ENCODE results near the gene NTRK3.

NTRK3 gene

DNA sequence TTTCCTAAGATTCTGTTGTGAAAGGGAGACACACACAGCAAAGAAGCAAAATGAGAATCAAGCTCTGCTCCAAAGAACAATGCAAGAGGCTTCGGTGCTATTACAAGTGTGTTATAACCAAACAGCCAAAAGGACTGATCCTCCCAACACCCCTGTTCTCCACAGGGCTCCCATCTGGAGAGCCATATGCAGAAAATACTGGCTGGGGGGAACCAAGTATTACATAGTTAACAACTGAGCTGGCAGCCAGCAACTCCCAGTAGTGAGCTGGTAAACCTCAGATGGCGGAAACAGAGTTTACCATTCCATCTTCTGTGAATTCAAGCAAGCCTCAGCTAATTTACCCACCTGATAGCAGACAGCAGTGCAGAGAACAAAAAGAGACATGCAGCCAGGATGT, 156.4 kb downstream of the NTRK3 start:
- H4K20me1 ChIP-seq (ENCODE audit: insufficient read depth, low read length, poor library complexity, severe bottlenecking): no peaks in the 10 kb centered on the region
- H3K9me3 ChIP-seq (ENCODE audit: insufficient read depth, low read depth, low read length): no peaks in the 10 kb centered on the region
- no peaks in the 10 kb centered on the region for H3K36me3 ChIP-seq (ENCODE audit: insufficient read depth, low read length)
- H2AFZ ChIP-seq (ENCODE audit: low read length): no peak overlapping the region
- H3K4me1 ChIP-seq (ENCODE audit: insufficient read depth, low read length, poor library complexity, severe bottlenecking): no peaks in the 10 kb centered on the region
- H3K27me3 ChIP-seq (ENCODE audit: insufficient read depth, low read length, poor library complexity, severe bottlenecking): no peaks in the 10 kb centered on the region
- no peak overlapping the region for H3K4me2 ChIP-seq (ENCODE audit: low read depth, low read length, poor library complexity, severe bottlenecking)
- no peaks in the 10 kb centered on the region for H3F3A ChIP-seq (ENCODE audit: low read depth)
- TF ChIP-seq CTCF (conservative IDR thresholded peaks at IDR 0.05; ENCODE audit: low read length) (no peak), EZH2phosphoT487 (IDR thresholded peaks at IDR 0.05; ENCODE audit: borderline replicate concordance) (no peak)
- no peaks in the 10 kb centered on the region for H3K9me2 ChIP-seq (replicated peaks; ENCODE audit: low read depth, low read length)
- H3K4me3 ChIP-seq (ENCODE audit: low read length, poor library complexity, severe bottlenecking): no peak overlapping the region
- no peaks in the 10 kb centered on the region for H3K79me2 ChIP-seq (ENCODE audit: insufficient read depth, low read length)
- no peak overlapping the region for H3K9ac ChIP-seq (ENCODE audit: low read depth, low read length, poor library complexity, severe bottlenecking)

- Histone ChIP-seq H3K36me3 (ENCODE audit: insufficient read depth, low read length) (no peaks in the 10 kb centered on the region), H3K27me3 (ENCODE audit: insufficient read depth, low read length, poor library complexity, severe bottlenecking) (no peaks in the 10 kb centered on the region), H3K4me1 (ENCODE audit: insufficient read depth, low read length, poor library complexity, severe bottlenecking) (no peaks in the 10 kb centered on the region), H4K20me1 (ENCODE audit: insufficient read depth, low read length, poor library complexity, severe bottlenecking) (no peaks in the 10 kb centered on the region), H3K9me3 (ENCODE audit: insufficient read depth, low read depth, low read length) (no peaks in the 10 kb centered on the region), H3F3A (ENCODE audit: low read depth) (no peaks in the 10 kb centered on the region), H3K4me3 (ENCODE audit: low read length, poor library complexity, severe bottlenecking) (no peak overlapping the region), H2AFZ (ENCODE audit: low read length) (no peak overlapping the region), H3K9ac (ENCODE audit: low read depth, low read length, poor library complexity, severe bottlenecking) (no peak overlapping the region), H3K9me2 (replicated peaks; ENCODE audit: low read depth, low read length) (no peaks in the 10 kb centered on the region), H3K4me2 (ENCODE audit: low read depth, low read length, poor library complexity, severe bottlenecking) (no peak overlapping the region), H3K79me2 (ENCODE audit: insufficient read depth, low read length) (no peaks in the 10 kb centered on the region)
- TF ChIP-seq EZH2phosphoT487 (IDR thresholded peaks at IDR 0.05; ENCODE audit: borderline replicate concordance) (no peak), CTCF (conservative IDR thresholded peaks at IDR 0.05; ENCODE audit: low read length) (no peak)
Measured at GRCh38 chr15:88098361-88098760, 158.2 kb downstream of the NTRK3 start.

GRCh38 chr15:88091444-88092016, 165.0 kb downstream of the NTRK3 start:
- Histone ChIP-seq H3K36me3 (ENCODE audit: insufficient read depth, low read length) (no peaks in the 10 kb centered on the region), H3K4me3 (ENCODE audit: low read length, poor library complexity, severe bottlenecking) (no peak overlapping the region), H3K79me2 (ENCODE audit: insufficient read depth, low read length) (no peaks in the 10 kb centered on the region), H4K20me1 (ENCODE audit: insufficient read depth, low read length, poor library complexity, severe bottlenecking) (no peaks in the 10 kb centered on the region), H3K27me3 (ENCODE audit: insufficient read depth, low read length, poor library complexity, severe bottlenecking) (no peaks in the 10 kb centered on the region), H3K9ac (ENCODE audit: low read depth, low read length, poor library complexity, severe bottlenecking) (no peak overlapping the region), H3K9me2 (replicated peaks; ENCODE audit: low read depth, low read length) (no peaks in the 10 kb centered on the region), H3K4me2 (ENCODE audit: low read depth, low read length, poor library complexity, severe bottlenecking) (no peak overlapping the region), H3F3A (ENCODE audit: low read depth) (no peaks in the 10 kb centered on the region), H3K4me1 (ENCODE audit: insufficient read depth, low read length, poor library complexity, severe bottlenecking) (no peaks in the 10 kb centered on the region), H3K9me3 (ENCODE audit: insufficient read depth, low read depth, low read length) (no peaks in the 10 kb centered on the region), H2AFZ (ENCODE audit: low read length) (no peak overlapping the region)
- TF ChIP-seq CTCF (conservative IDR thresholded peaks at IDR 0.05; ENCODE audit: low read length) (no peak), EZH2phosphoT487 (IDR thresholded peaks at IDR 0.05; ENCODE audit: borderline replicate concordance) (no peak)

All from Loucy (cell line).